Breast epithelium (tissue), 3 donors: Measurements from ENCODE around the gene NCOR2.

Experiments used
- CTCF ChIP-seq, 3 donors: fragments of 450-650 bp; IDR thresholded peaks; one replicate each; pipeline ENCODE4 v1.5.1; 2016 to 2017; ENCODE audit warnings: antibody characterized with exemption in 3 of 3, mild to moderate bottlenecking in 3 of 3, moderate library complexity in 3 of 3
- POLR2A ChIP-seq: fragments of 450-650 bp; IDR thresholded peaks from one replicate; pipeline ENCODE4 v1.6.1; 2016; ENCODE audit warnings: antibody characterized with exemption, mild to moderate bottlenecking, moderate library complexity
- POLR2AphosphoS5 ChIP-seq, 3 donors: sonication (generic); formaldehyde crosslinking; IDR thresholded peaks; one replicate each; pipeline ENCODE4 v1.6.1; 2017; ENCODE audit warnings: antibody characterized with exemption in 3 of 3

GRCh38 chr12:124520907-124521306, 46.5 kb downstream of the NCOR2 start:
- no peak for TF ChIP-seq CTCF (IDR thresholded peaks at IDR 0.05)
- TF ChIP-seq POLR2AphosphoS5 (IDR thresholded peaks at IDR 0.05), result no peak
- no peak for TF ChIP-seq POLR2A
